HEK293 (cell line): ENCODE measurements around the gene EIPR1.

Experiments used
- HOXD13 ChIP-seq: sonication (generic); formaldehyde crosslinking; IDR thresholded peaks from 2 replicates; pipeline ENCODE4 v1.8.0; 2022; ENCODE audit warnings: missing genetic modification reagents, borderline replicate concordance
- TF ChIP-seq, protein P1 (sequence below): fragments of 450-650 bp; formaldehyde crosslinking; IDR thresholded peaks from 2 replicates; pipeline ENCODE4 v1.5.1; 2016; ENCODE audit warnings: missing biosample characterization, missing genetic modification characterization

DNA sequence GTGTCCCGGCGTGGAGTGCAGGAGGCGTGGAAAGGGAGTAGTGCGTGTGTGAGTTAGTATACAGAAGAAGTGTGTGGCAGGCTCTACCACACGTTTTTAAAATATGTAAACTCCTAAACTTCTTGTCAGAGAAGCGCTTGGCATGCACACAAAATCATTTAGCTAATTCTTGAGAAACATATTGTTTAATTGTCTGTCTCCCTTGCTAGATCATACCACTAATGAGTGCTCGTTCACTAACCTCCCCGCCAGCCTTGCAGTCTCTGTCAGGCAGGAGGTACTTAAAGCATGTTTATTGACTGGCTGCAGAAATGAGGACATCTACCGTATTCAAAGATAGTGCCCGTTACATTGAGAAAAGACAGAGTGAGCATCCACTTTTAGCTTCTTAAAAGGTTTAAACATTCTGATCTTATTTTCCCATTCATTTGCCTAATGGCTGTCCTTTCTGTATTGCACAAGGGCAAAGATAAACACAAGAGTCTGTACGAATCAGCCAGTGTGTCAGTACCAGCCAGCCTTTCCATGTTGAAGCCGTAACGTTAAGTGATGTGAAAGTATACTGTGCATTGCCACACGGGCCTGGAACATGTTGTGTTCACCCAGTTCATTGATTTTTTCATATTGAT lies 43.3 kb upstream of the EIPR1 start:
- no peak for TF ChIP-seq HOXD13 (CRISPR knock-in tag)
- TF ChIP-seq, protein P1, sequence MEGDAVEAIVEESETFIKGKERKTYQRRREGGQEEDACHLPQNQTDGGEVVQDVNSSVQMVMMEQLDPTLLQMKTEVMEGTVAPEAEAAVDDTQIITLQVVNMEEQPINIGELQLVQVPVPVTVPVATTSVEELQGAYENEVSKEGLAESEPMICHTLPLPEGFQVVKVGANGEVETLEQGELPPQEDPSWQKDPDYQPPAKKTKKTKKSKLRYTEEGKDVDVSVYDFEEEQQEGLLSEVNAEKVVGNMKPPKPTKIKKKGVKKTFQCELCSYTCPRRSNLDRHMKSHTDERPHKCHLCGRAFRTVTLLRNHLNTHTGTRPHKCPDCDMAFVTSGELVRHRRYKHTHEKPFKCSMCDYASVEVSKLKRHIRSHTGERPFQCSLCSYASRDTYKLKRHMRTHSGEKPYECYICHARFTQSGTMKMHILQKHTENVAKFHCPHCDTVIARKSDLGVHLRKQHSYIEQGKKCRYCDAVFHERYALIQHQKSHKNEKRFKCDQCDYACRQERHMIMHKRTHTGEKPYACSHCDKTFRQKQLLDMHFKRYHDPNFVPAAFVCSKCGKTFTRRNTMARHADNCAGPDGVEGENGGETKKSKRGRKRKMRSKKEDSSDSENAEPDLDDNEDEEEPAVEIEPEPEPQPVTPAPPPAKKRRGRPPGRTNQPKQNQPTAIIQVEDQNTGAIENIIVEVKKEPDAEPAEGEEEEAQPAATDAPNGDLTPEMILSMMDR (tag by site-specific recombination): no peak
